ENCODE measurements around the gene PRAMEF2.
"Not testable (repeated sequence)": the region's sequence is repeated elsewhere in the genome, so short reads cannot be mapped to it uniquely, and the experiment has no call there.

The PRAMEF2 gene

GRCh38 chr1:12856786-12857185 is at the start of gene PRAMEF2:
Gene PRAMEF2 (plus strand): TSS chr1:12857086. CDS start chr1:12859010, 1,924 bp downstream.
- DNase-seq, result not testable (repeated sequence)

- DNase-seq, result no peak
These were observed 47.0 kb upstream of the PRAMEF2 start for GRCh38 chr1:12809933-12810332.

GRCh38 chr1:12810691-12811408 is 46.0 kb upstream of the PRAMEF2 start:
- no peak for DNase-seq

GRCh38 chr1:12811409-12811784 is 45.5 kb upstream of the PRAMEF2 start:
- no peak for DNase-seq

DNA sequence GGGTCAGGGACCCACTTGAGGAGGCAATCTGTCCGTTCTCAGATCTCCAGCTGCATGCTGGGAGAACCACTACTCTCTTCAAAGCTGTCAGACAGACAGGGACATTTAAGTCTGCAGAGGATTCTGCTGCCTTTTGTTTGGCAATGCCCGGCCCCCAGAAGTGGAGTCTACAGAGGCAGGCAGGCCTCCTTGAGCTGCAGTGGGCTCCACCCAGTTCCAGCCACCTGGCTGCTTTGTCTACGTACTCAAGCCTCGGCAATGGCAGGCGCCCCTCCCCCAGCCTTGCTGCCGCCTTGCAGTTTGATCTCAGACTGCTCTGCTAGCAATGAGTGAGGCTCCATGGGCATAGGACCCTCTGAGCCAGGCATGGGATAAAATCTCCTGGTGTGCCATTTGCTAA is 37.8 kb upstream of the PRAMEF2 start:
- not testable (repeated sequence) for DNase-seq

- DNase-seq, result not testable (repeated sequence)
These were observed 25.6 kb upstream of the PRAMEF2 start, which contains the start of gene PRAMEF11 for GRCh38 chr1:12831310-12831709. Gene PRAMEF11 (minus strand): TSS chr1:12831410. CDS start chr1:12828789, 2,621 bp downstream.

DNA sequence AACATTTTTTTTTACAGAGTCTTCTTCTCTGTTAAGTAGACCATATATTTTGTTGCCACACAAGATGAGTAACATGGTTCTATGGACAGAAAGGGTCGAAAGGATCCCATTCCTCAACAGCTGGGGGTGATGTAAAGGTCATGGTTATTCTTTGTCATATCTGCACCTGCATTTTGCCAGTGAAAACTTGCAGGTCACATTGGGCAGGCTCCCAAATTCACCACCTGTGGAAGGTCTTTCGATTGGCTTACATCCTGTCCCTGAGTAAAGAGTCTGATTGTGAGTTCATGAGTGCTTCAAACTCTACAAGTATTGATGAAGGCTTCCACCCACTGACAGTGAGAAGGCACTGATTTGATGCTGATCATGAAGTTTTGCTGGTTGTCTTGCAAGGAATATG is 23.6 kb upstream of the PRAMEF2 start:
- not testable (repeated sequence) for DNase-seq

GRCh38 chr1:12848620-12849019 is 8.3 kb upstream of the PRAMEF2 start, which contains the start of gene HNRNPCL1:
Gene HNRNPCL1 (minus strand): TSS chr1:12848720. CDS start chr1:12848289, 431 bp downstream.
- not testable (repeated sequence) for DNase-seq

DNA sequence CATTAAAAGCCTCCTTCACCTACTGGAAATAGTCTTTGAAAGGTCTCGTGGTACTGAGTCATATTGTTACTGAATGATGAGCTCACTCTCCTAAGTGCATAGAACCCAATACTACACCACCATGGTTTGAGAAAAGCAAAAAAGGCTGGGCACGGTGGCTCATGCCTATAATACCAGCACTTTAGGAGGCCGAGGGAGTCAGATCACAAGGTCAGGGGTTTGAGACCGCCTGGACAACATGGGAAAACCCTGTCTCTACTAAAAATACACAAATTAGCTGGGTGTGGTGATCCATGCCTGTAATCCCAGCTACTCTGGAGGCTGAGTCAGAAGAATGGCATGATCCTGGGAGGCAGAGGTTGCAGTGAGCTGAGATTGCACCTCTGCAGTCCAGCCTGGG is 5.1 kb upstream of the PRAMEF2 start:
- DNase-seq, result no peak

DNA sequence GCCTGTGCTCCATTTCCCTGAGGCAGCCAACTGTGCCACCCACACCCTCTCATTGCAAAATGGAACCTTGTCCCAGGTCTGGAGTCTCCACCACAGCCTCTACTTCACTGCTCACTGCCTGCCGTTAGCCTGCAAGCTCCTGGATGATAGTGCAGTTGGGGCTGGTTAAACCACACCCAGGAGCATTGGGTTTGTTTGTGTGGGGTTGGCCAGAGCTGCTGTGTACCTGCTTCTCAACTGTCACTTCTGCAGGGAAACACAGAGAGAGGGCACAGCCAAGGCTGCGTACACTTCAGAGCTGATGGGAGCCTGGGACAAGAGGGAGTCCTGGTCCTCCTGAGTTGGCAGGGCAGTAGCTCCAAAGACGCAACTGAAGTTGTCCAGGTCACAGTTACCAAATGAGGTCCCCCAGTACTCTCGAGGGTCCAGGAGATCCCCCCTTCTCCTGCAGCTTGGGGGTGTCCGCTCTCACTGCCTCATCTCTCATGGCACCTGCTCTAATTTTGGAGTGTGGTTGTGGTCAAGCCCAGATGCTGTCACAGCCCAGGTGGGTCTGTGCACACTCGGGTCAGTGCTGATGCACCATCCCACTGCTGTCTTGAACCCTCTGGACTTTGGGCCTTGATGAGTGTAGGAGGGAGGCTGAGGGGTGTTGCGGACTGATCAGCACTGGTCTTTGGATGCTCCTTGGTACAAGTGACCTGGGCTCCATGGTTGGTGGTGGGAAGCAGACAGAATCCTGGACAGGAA is 6.4 kb downstream of the PRAMEF2 start:
- not testable (repeated sequence) for DNase-seq

DNA sequence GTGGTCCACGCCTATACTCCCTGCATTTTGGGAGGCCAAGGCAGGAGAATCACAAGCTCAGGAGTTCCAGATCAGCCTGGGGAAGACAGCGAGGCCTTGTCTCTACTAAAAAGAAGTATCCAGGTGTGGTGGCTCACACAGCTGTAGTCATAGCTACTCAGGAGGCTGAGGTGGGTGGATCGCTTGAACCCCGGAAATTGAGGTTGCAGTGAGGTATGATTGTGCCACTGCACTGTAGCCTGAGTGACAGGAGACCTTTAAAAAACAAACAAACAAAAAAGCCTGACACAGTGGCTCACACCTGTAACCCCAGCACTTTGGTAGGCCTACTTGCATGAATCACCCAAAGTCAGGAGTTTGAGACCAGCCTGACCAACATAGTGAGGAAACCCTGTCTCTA is 21.6 kb downstream of the PRAMEF2 start:
- DNase-seq, result not testable (repeated sequence)

GRCh38 chr1:12886101-12886500 is 29.2 kb downstream of the PRAMEF2 start, which contains the start of gene PRAMEF4:
Gene PRAMEF4 (minus strand): TSS chr1:12886201. CDS start chr1:12883394, 2,807 bp downstream.
- DNase-seq, result not testable (repeated sequence)

DNA sequence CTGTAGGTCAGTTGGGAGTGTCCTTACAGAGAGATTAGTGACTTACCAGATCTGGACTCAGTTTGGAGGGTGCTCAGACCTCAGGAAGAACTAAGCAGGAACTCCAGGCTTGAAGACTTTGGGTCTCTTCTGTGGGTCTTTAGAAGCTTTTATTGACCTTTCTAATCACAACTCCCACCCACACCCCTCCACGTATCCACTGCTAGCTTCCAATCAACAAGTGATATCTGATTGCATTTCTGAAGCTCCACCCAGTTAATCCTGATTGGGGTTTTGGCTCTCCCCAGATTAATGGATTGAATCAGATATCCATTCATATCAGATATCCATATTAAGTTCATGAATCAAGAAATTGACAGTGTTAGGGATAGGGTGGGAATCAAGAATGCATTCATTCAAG is 41.3 kb downstream of the PRAMEF2 start, which contains the start of gene PRAMEF10:
Gene PRAMEF10 (minus strand): TSS at position 101 of the 400 bp plus-strand sequence. CDS start 2,423 bp downstream, outside the sequence.
- DNase-seq, result not testable (repeated sequence)

DNA sequence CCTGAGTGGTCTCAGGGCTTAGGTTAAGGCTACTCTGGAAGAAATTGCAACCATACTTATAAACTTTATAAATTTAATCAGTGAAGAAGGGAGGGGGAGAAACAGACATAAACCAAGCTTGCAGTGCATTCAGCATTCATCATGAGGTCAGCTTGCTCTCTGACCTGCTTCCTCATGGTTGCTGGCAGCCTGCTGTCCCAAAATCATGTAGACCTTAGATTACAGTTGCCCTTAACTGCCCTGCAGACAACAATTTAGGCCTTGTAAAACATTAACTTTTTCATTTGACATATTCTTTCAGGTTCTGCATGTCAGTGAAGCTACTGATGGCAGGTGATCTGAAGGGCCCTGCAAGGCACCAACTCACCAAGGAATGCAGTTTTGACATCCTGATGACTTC is 42.3 kb downstream of the PRAMEF2 start:
- DNase-seq, result not testable (repeated sequence)

DNA sequence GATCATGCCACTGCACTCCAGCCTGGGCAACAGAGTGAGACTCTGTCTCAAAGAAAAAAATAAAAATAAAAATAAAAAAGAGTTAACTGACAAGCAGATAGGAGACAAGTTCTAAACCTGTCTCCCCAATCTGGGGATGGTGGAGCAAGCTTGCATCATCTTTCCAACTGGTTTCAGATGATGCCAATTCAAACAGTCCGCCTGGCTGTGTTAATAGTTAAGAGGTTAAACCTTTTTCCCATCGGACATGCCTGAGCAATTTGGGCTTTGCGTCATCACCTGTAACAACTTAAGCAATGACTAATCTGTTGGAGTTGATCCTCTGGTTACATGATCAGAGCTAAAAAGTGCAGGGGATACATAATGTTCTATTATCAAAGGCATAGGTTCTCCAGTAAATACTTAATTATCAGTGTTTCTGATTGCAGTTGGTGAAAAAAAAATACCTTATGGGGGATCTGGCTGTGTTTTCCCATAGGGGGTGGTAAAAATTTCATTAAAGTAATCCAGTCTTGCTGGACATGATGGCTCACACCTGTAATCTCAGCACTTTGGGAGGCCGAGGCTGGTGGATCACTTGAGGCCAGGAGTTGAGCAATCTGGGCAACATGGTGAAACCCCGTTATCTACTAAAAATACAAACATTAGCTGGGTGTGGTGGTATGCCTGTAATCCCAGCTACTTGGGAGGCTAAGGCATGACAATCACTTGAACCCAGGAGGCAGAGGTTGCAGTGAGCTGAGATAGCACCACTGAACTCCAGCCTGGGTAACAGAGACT is 47.1 kb downstream of the PRAMEF2 start:
- DNase-seq, result not testable (repeated sequence)

All from DMS79 (cell line).